Fibroblast of skin of left quadriceps (primary cell): ENCODE measurements around the gene PDE6C.
"Not testable (repeated sequence)": the region's sequence is repeated elsewhere in the genome, so short reads cannot be mapped to it uniquely, and the experiment has no call there.

Experiments
- DNase-seq, 2 experiments: peaks; one replicate each; pipeline ENCODE4 v3.0.0-alpha.2; 2013; ENCODE audit warnings: low read depth in 2 of 2

Gene PDE6C

DNA sequence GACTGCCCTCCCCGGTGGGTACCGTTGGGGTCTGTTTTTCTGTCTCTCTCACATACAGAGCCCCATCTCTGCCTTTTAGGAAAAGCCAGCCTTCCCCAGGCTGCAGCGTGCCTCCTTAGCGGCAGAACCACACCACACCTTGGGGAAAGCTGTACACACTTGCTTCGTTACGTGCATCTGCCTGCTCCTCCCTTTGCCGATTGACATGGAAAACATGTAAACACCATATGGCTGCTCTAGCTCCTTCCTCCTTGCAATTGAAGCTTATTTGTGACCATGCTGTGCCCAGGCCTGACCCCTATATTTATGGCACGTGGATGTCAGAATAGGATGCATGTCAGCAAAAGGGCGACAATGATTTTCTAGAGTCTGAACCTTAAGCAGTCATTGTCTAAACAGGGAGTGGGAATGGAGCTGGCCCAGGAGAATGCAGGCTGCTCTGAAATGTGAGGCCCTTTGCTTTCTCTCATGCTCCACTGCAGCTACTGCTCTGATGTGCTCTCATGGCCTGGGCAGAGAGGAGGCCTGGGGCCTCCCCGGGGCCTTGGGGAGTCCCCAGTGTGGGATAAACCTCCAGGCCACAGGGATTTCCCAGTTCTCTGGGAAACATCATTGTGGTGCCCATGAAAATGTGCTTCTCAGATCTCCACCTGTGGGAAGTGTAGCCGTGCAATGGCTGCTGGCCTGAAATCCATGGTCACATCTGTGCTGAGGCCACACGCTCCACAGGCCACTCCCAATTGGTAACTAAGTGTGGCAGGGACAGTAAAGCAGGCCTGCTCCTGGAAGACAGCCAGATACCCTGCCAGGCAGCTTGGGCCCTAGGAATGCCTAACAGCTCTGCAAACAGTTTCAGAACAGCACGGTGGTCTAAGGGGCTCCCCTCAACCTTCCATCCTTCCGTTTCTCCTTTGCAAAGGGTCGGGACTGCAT is 18.6 kb downstream of the PDE6C start:
- no peak for DNase-seq

DNA sequence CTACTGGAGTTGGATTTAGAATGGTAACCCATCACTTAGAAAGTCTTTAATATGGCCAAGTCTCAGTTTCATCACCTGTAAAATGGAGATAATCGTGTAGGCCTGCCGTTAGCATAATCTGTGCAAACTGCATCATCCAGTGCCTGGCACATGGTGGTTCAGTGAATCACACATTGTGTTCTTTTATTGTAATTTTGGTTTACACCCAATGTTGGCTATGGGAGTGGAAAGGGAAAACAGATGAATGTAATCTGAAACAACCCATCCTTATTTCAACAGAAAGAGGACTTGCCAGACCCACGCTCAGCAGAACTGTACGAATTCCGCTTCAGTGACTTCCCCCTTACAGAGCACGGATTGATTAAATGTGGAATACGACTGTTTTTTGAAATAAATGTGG is 27.5 kb downstream of the PDE6C start:
- no peak for DNase-seq

DNA sequence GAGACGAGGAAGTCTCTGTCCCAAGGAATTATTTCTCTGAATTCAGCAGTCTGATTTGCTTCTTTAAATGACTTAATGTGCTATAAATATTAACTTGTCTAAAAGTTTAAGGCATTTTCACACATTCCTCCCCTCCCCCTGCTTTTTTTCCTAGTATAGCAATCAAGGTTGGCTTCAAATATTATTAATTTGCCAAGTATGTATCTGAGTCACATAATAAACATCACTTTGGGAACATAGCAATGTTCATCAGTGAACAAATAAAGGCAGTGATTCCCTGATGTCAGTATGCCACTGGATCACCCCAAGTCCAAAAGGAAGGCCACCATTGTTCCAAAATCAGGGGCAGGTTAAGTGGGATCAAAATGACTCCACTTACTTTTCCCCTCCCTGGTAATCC is 40.5 kb downstream of the PDE6C start:
- no peak for DNase-seq

DNA sequence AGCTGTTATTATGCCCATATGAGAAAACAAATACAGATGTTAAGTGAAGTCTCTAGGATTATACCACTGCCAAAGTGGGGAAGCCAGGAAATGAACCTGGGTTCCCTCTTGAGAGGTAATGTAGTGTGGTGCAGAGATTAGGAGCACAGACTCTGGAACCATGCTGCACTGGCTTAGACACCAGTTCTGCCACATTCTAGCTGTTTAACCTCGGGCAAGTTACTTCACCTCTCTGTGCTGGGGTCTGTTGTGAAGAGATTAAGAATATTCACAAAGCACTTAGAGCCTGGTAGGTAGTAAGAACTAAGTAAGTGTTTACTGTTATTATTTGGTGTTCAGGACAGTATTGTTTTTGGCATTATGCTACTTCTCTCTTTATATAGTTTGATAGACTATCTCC is 41.9 kb downstream of the PDE6C start:
- no peak for DNase-seq

- DNase-seq, result no peak
These were observed 43.8 kb downstream of the PDE6C start for GRCh38 chr10:93656155-93656554.

GRCh38 chr10:93657757-93658156 is 45.4 kb downstream of the PDE6C start:
- no peak for DNase-seq

- DNase-seq, result no peak
These were observed 53.7 kb downstream of the PDE6C start for GRCh38 chr10:93666030-93666429.

GRCh38 chr10:93667795-93668194 is 55.5 kb downstream of the PDE6C start:
- DNase-seq, result no peak

GRCh38 chr10:93670372-93670771 is 58.0 kb downstream of the PDE6C start:
- no peak for DNase-seq

- no peak for DNase-seq
These were observed 58.7 kb downstream of the PDE6C start for GRCh38 chr10:93671042-93671441.

DNA sequence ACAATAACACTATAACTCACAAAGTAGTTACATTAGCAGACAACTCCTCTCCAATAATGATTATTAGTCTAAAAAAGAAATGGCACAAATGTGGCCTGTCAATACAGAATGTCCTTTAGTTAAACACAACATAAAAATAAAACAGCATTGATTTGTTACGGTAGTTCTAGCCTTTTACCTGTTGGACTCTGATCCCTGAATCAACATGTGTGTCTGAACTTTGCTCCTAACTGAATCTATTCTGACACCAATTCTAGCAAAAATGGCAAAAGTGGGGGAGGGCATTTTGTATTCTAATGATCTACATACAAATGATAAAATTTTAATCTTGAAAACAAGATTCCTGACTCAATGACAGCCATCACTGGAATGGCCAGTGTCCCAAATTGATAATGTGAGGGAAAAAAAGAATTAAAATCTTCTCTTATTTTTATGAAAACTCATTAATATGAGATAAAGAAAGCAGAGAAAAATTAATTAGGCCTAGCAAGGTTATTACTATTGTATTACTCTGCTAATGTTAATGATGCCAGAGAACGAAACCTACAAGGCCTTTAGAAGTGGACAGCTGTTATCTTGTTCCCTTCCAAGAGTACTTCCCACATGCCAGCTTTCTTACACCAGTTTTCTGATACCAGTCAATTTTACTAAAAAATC is 59.8 kb downstream of the PDE6C start:
- no peak for DNase-seq

DNA sequence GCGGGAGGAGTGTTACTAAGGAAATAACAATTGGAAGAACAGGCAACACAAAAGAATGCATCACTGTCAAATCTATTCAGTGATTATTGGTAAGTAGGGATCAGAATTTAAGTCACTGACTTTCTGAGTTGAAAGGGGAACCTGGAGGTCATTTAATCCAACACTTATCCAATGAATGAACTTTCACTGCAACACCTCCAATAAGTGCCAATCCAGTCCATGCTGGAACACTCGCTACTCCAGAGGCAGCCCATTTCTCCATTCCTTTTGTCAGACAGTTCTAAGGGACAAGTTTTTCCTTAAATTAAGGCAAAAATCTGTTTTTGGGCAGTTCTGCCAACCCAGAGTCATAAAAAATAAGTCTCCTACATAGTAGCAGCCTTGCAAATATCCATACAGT is 60.6 kb downstream of the PDE6C start:
- no peak for DNase-seq

DNA sequence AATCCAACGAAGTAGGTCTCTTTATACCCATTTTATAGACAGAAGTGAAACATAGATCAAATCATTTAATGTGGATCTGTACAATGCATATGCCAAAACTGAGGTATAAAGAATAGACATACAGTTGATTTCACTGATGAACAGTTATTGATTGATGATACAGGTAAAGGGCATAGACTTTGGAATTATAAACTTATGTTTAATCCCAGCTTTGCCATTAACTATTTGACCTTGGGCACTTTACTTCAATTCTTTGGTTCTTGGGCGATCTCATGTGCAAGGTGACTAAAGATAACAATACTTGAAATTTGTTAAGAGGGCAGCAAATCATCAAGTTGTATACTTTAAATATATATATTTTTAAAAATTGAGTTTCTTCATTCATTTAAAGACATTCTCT is 61.5 kb downstream of the PDE6C start:
- DNase-seq, result no peak

DNA sequence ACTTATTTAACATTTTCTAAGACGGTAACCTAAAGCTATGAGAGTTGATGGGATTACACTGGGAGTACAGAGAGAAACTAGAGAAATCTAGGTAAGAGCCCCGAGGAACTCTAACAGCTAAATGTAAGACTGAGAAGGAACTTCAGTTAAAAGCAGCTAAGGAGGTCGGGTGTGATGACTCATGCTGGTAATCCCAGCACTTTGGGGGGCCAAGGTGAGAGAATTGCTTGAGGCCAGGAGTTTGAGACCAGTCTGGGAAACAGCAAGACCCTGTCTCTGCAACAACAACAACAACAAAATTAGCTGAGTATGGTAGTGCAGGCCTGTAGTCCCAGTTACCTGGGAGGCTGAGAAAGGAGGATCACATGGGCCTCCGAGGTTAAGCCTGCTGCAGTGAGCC is 66.0 kb downstream of the PDE6C start:
- DNase-seq, result no peak

- no peak for DNase-seq
These were observed 66.7 kb downstream of the PDE6C start for GRCh38 chr10:93678805-93679587.

DNA sequence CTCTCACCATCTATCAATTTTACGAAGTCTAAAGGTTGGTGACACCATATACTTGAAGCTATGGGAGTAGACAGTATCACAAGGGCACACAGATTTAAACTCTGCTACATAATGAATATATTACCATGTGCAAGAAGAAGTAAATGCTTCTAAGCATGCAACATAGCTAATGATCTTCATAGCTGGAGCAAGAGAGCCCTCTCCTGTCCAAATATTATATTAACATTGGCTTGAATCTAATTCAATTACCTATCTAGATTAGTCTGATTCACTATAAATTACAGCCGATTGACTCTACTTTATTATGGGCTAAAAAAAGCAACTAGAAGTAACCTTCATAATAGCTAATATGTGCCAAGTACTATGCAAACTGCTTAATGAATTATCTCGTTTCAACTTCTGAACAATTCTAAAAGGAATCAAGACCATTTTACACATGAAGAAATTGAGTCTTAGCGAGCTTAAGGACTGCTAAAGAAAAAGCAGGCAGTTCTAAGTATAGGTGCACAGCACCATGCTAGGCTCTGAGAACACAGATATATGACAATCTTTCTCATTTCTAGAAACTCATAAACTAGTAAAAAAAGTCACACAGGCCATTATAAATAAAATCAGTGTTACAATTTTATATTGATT is 68.2 kb downstream of the PDE6C start:
- peak in 1 of 2 experiments; percentile 8 for DNase-seq

GRCh38 chr10:93687737-93688136 is 75.4 kb downstream of the PDE6C start:
- no peak for DNase-seq

DNA sequence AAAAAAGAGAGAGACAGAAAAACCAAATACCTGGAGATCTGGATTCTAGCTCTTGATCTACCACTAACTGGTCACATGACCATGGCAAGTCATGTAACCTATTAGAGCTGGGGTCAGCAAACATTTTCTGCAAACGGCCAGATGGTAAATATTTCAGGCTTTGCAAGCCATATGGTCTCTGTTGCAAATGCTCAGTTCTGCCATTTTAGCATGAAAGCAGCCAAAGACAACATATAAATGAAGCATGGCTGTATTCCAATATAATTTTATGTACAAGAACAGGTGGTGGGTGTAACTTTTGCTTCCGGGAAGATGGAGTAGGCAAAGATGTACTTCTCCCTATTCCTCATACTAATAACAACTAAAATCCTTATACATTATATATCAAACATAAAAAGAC is 83.4 kb downstream of the PDE6C start:
- DNase-seq, result no peak

GRCh38 chr10:93696582-93696981 is 84.2 kb downstream of the PDE6C start:
- DNase-seq, result not testable (repeated sequence)

GRCh38 chr10:93697207-93697606 is 84.9 kb downstream of the PDE6C start:
- no peak for DNase-seq

GRCh38 chr10:93701866-93702209 is 89.5 kb downstream of the PDE6C start:
- peak; percentile 16 to 20 for DNase-seq
